GM13976 (cell line): ENCODE data around the gene LMO7.

Source experiments
- DNase-seq: peaks from one replicate; pipeline ENCODE4 v3.0.0; 2012; ENCODE audit warnings: low spot score
- CTCF ChIP-seq: IDR thresholded peaks from 2 replicates; pipeline ENCODE4 v1.5.1; 2012; ENCODE audit warnings: borderline replicate concordance, mild to moderate bottlenecking; ENCODE audit not compliant: insufficient read depth; ENCODE audit errors: extremely low read depth, missing control alignments, control extremely low read depth
- in situ Hi-C: fragments of 300-500 bp; cut with MboI; formaldehyde crosslinking; loops from one replicate; pipeline ENCODE4 v1.12.0; 2022; ENCODE audit warnings: low sequenced_read_pairs, mixed read lengths, inconsistent platforms; ENCODE audit not compliant: unreplicated experiment

LMO7 gene

GRCh38 chr13:75811361-75811760, 175.2 kb downstream of the LMO7 start:
- in situ Hi-C loops = no loop called here
- DNase-seq = no peak
- TF ChIP-seq CTCF = no peak

DNA sequence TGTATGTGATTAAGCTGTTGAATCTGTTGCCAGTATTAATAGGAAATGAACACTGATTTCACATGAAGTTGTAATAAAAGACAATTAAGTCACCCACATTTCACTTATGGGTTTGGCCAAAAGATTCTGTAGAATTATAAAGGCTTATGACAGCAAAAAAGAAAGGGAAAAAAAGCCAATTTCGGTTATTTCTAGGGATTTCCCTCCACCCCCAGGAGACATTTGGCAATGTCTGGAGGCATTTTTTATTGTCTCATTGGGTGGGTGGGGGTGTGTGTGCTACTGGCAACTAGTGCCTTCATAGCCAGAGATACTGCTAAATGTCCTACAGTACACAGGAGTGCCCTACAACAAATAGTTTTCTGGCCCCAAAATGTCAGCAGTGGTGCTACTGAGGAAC, 175.7 kb downstream of the LMO7 start:
- no peak for DNase-seq
- in situ Hi-C loops = no loop called here
- TF ChIP-seq CTCF = no peak

- in situ Hi-C loops = no loop called here
- DNase-seq = no peak
- no peak for TF ChIP-seq CTCF
Measured at GRCh38 chr13:75812751-75813181, 176.6 kb downstream of the LMO7 start.

- no peak for DNase-seq
- in situ Hi-C loops = no loop called here
- no peak for TF ChIP-seq CTCF
Measured at GRCh38 chr13:75813323-75813722, 177.2 kb downstream of the LMO7 start.

DNA sequence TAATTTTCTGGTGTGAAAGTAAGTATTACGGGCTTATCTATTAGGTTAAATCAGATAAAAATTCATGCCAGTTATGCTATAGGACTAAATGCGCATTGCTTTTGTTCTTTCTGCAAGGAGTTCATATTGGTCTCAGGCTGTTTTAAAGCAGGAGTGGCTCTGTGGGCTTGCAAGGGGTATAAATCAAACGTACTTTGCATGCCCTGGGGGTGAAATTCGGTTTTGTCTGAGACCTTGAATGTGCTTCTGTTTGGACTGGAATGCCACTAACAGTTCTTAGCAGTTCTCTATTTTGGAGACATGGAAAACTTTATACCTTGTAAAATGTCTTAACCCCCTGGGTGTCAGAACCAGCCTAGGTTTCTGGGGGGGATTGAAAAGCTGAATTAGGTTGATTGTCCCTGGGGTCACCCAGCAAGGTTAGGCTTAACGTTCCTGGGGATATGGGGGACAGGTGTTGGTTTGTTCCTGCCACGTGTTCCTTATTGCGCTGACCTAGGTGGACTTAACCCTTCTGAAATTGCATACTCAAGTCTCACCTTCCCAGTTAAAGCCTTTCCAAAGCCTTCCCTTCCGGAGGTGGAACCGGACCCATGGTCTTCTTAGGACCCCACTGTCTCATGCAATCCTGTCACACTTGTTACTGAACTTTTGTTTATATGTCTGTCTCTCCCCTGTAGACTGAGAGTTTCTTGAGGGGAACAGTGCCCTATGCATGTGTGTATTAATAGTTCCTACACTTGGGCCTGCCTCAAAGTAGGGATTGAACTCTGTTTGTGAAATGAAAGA, 182.2 kb downstream of the LMO7 start:
- TF ChIP-seq CTCF = no peak
- no peak for DNase-seq
- in situ Hi-C loops = no loop called here

- DNase-seq = no peak
- in situ Hi-C loops = no loop called here
- no peak for TF ChIP-seq CTCF
Measured at GRCh38 chr13:75818968-75819225, 182.8 kb downstream of the LMO7 start.
